HCT116 (cell line): Measurements from ENCODE around the gene PZP. TPM values are rescaled to one million over a fixed set of nuclear protein-coding genes. Genes with fewer than 3 reads are reported as not detected.
"Not testable (repeated sequence)": the region's sequence is repeated elsewhere in the genome, so short reads cannot be mapped to it uniquely, and the experiment has no call there.

ENCODE experiments used
- ATAC-seq: fragments of 200-7000 bp; cut with Tn5 transposase; 2 replicates; pipeline ENCODE4 v1.9.1; 2020; ENCODE audit warnings: mild to moderate bottlenecking, moderate library complexity
- BruUV-seq: library from RNA; stranded (reverse); fragments of 400-500 nt; replicated peaks from 2 replicates; lab custom pipeline; 2021; lab: Mats Ljungman, UMichigan
- CTCF ChIA-PET: fragments of 300-600 bp; sonication (Branson Sonifier 250); formaldehyde crosslinking; loops from one replicate; lab custom pipeline; 2021; ENCODE audit warnings: antibody characterized with exemption; lab: Charles Lee
- POLR2A ChIA-PET: fragments of 300-600, 350-600 bp; sonication (Branson Sonifier 250); formaldehyde crosslinking; loops from one replicate; lab custom pipeline; 2021; ENCODE audit warnings: antibody characterized with exemption; lab: Charles Lee
- RAD21 ChIA-PET, 2 experiments: fragments of 300-600 bp; sonication (Branson Sonifier 250); formaldehyde crosslinking; loops; one replicate each; lab custom pipeline; 2023; ENCODE audit warnings: low total read pairs in 2 of 2; ENCODE audit not compliant: uncharacterized antibody in 2 of 2, unreplicated experiment in 2 of 2, low non-redundant PET in 1 of 2; lab: Charles Lee
- DNase-seq: peaks from one replicate; pipeline ENCODE4 v3.0.0-alpha.2; 2010; ENCODE audit warnings: low read depth, low spot score
- H2AFZ ChIP-seq: fragments of 200-600 bp; shearing (Covaris generic), sonication (generic); 2 replicates; pipeline ENCODE4 v1.6.1; 2017; ENCODE audit warnings: low read depth, mixed run types, mixed read lengths, antibody characterized with exemption, low read length; ENCODE audit not compliant: poor library complexity, severe bottlenecking
- H3K27ac ChIP-seq: 2 replicates; pipeline ENCODE4 v1.5.1; 2012; ENCODE audit warnings: low read depth, low read length
- H3K27me3 ChIP-seq: fragments of 200-600 bp; sonication (generic); 2 replicates; pipeline ENCODE4 v1.6.1; 2016; ENCODE audit warnings: mixed run types, low read length, mixed read lengths; ENCODE audit not compliant: insufficient read depth
- H3K36me3 ChIP-seq, 2 experiments: fragments of 200-500 bp in 1 of 2; fragments of 200-600 bp in 1 of 2; sonication (Bioruptor generic) in 1 of 2; sonication (generic) in 1 of 2; 2 replicates each; pipeline versions ENCODE4 v1.5.1 to v1.6.1; 2014 to 2016; ENCODE audit warnings: low read length in 2 of 2, inconsistent platforms in 1 of 2, mixed read lengths in 1 of 2, mixed run types in 1 of 2; ENCODE audit not compliant: insufficient read depth in 2 of 2, control insufficient read depth in 1 of 2
- H3K4me1 ChIP-seq, 2 experiments: fragments of 200-600 bp in 1 of 2; sonication (generic) in 1 of 2; 2 replicates each; pipeline versions ENCODE4 v1.5.1 to v1.6.1; 2012 to 2017; ENCODE audit warnings: low read length in 2 of 2, inconsistent platforms in 1 of 2, mild to moderate bottlenecking in 1 of 2, mixed read lengths in 1 of 2, mixed run types in 1 of 2, moderate library complexity in 1 of 2; ENCODE audit not compliant: insufficient read depth in 2 of 2, control insufficient read depth in 1 of 2
- H3K4me2 ChIP-seq: fragments of 200-600 bp; sonication (generic); 2 replicates; pipeline ENCODE4 v1.6.1; 2017; ENCODE audit warnings: mixed run types, low read length, mixed read lengths
- H3K4me3 ChIP-seq, 2 experiments: fragments of 200-600 bp in 1 of 2; sonication (generic) in 1 of 2; replicated peaks in 1 of 2; 2 replicates each; pipeline ENCODE4 v1.5.1; 2011 to 2016; ENCODE audit warnings: low read length in 2 of 2, control low read depth in 1 of 2, low read depth in 1 of 2, mild to moderate bottlenecking in 1 of 2, mixed read lengths in 1 of 2, mixed run types in 1 of 2
- H3K79me2 ChIP-seq: fragments of 200-600 bp; sonication (generic); 2 replicates; pipeline ENCODE4 v1.6.1; 2017; ENCODE audit warnings: mild to moderate bottlenecking, mixed run types, low read length, moderate library complexity, mixed read lengths; ENCODE audit not compliant: insufficient read depth
- H3K9ac ChIP-seq: fragments of 200-600 bp; sonication (generic); 2 replicates; pipeline ENCODE4 v1.6.1; 2016; ENCODE audit warnings: low read length, mixed read lengths
- H3K9me2 ChIP-seq: fragments of 200-600 bp; sonication (generic), shearing (Covaris generic); 2 replicates; pipeline ENCODE4 v1.6.1; 2017; ENCODE audit warnings: mixed run types, mild to moderate bottlenecking, moderate library complexity; ENCODE audit not compliant: insufficient read depth
- H3K9me3 ChIP-seq, 2 experiments: fragments of 200-500 bp in 1 of 2; fragments of 200-600 bp in 1 of 2; sonication (Bioruptor generic) in 1 of 2; sonication (generic) in 1 of 2; 2 replicates each; pipeline ENCODE4 v1.6.1; 2014 to 2017; ENCODE audit warnings: low read length in 2 of 2, mixed read lengths in 2 of 2, inconsistent platforms in 1 of 2, low read depth in 1 of 2, mild to moderate bottlenecking in 1 of 2, mixed run types in 1 of 2, moderate library complexity in 1 of 2; ENCODE audit not compliant: control insufficient read depth in 1 of 2, insufficient read depth in 1 of 2
- H4K20me1 ChIP-seq: fragments of 200-600 bp; sonication (generic), shearing (Covaris generic); 2 replicates; pipeline ENCODE4 v1.6.1; 2017; ENCODE audit warnings: mixed run types, mild to moderate bottlenecking, moderate library complexity; ENCODE audit not compliant: insufficient read depth
- ATF3 ChIP-seq: IDR thresholded peaks from 2 replicates; pipeline ENCODE4 v1.6.1; 2012
- CBX3 ChIP-seq: IDR thresholded peaks from 2 replicates; pipeline ENCODE4 v1.6.1; 2012; ENCODE audit warnings: low read depth
- CEBPB ChIP-seq: IDR thresholded peaks from 2 replicates; pipeline ENCODE4 v1.6.1; 2012; ENCODE audit warnings: low read depth
- EGR1 ChIP-seq: IDR thresholded peaks from 2 replicates; pipeline ENCODE4 v1.6.1; 2012; ENCODE audit warnings: low read depth
- ELF1 ChIP-seq: IDR thresholded peaks from 2 replicates; pipeline ENCODE4 v1.6.1; 2012; ENCODE audit warnings: low read depth, borderline replicate concordance
- FOSL1 ChIP-seq: IDR thresholded peaks from 2 replicates; pipeline ENCODE4 v1.6.1; 2012; ENCODE audit warnings: low read depth
- MAX ChIP-seq: IDR thresholded peaks from 2 replicates; pipeline ENCODE4 v1.6.1; 2012
- POLR2A ChIP-seq: IDR thresholded peaks from 2 replicates; pipeline ENCODE4 v1.7.0; 2011; ENCODE audit warnings: borderline replicate concordance; ENCODE audit not compliant: insufficient read depth, insufficient read length; ENCODE audit errors: extremely low read depth
- POLR2AphosphoS5 ChIP-seq: IDR thresholded peaks from 2 replicates; pipeline ENCODE4 v1.6.1; 2011; ENCODE audit warnings: mild to moderate bottlenecking, low read depth, low read length, moderate library complexity
- RAD21 ChIP-seq: IDR thresholded peaks from 2 replicates; pipeline ENCODE4 v1.6.1; 2012; ENCODE audit warnings: low read depth, mild to moderate bottlenecking
- REST ChIP-seq: IDR thresholded peaks from 2 replicates; pipeline ENCODE4 v1.6.1; 2012; ENCODE audit warnings: low read depth
- SIN3A ChIP-seq: IDR thresholded peaks from 2 replicates; pipeline ENCODE4 v1.6.1; 2012; ENCODE audit warnings: low read depth
- SP1 ChIP-seq: IDR thresholded peaks from 2 replicates; pipeline ENCODE4 v1.6.1; 2012; ENCODE audit warnings: low read depth
- TCF7L2 ChIP-seq: IDR thresholded peaks from 2 replicates; pipeline ENCODE4 v1.7.0; 2011; ENCODE audit warnings: borderline replicate concordance, inconsistent platforms; ENCODE audit not compliant: insufficient read depth, insufficient read length; ENCODE audit errors: extremely low read depth
- YY1 ChIP-seq: IDR thresholded peaks from 2 replicates; pipeline ENCODE4 v1.6.1; 2011; ENCODE audit warnings: low read length, low read depth, moderate library complexity, mild to moderate bottlenecking; ENCODE audit not compliant: insufficient replicate concordance; ENCODE audit errors: extremely low read depth
- ZBTB33 ChIP-seq: IDR thresholded peaks from 2 replicates; pipeline ENCODE4 v1.6.1; 2011; ENCODE audit warnings: mild to moderate bottlenecking, low read length, moderate library complexity; ENCODE audit not compliant: insufficient replicate concordance; ENCODE audit errors: extremely low read depth
- ZFX ChIP-seq: fragments of 450-650 bp; IDR thresholded peaks from 2 replicates; pipeline ENCODE4 v1.6.1; 2017
- ZNF274 ChIP-seq: fragments of 200-500 bp; sonication (Bioruptor generic); IDR thresholded peaks from 2 replicates; pipeline ENCODE4 v1.6.1; 2014; ENCODE audit warnings: mild to moderate bottlenecking, low read depth, low read length, inconsistent platforms
- intact Hi-C: fragments of 100-400 bp; cut with micrococcal nuclease; formaldehyde crosslinking; loops from 2 replicates; pipeline ENCODE4 v1.10.0; 2022
- total RNA-seq: library from RNA; stranded (reverse); gene quantifications from one replicate; pipeline ENCODE4 v1.2.1, GENCODE V29; 2021; ENCODE audit not compliant: unreplicated experiment

The PZP gene
- total RNA-seq, 1 experiment from 2014 or later: not detected

- Histone ChIP-seq H4K20me1 (no peaks in the 10 kb centered on the region), H3K27me3 (peaks cover 75% of the 10 kb centered on the region), H3K9me3 (0 out of 4 replicates have a peak, but pooled peaks cover 0 to 3% of the 10 kb centered on the region in 2 experiments), H3K9me2 (no peaks in the 10 kb centered on the region), H3K9ac (no peak overlapping the region), H3K79me2 (no peaks in the 10 kb centered on the region), H2AFZ (no peak overlapping the region), H3K4me2 (no peak overlapping the region), H3K36me3 (no peaks in the 10 kb centered on the region), H3K27ac (no peak overlapping the region), H3K4me1 (no peaks in the 10 kb centered on the region), H3K4me3 (no peak overlapping the region)
- BruUV-seq: no TSS peak
- no peak for TF ChIP-seq ATF3
- no peak for TF ChIP-seq FOSL1
- TF ChIP-seq RAD21: no peak
- no peak for TF ChIP-seq POLR2AphosphoS5
- no peak for TF ChIP-seq TCF7L2
- no peak for TF ChIP-seq REST
- no peak for TF ChIP-seq ELF1
- no peak for TF ChIP-seq CEBPB
- TF ChIP-seq CBX3: no peak
- no peak for TF ChIP-seq SP1
- TF ChIP-seq ZNF274: no peak
- no peak for TF ChIP-seq MAX
- TF ChIP-seq ZBTB33: no peak
- TF ChIP-seq YY1: no peak
- no peak for TF ChIP-seq EGR1
- no peak for TF ChIP-seq SIN3A
- no peak for TF ChIP-seq POLR2A
- TF ChIP-seq ZFX: no peak
- ATAC-seq (no peak), DNase-seq (no peak)
- CTCF ChIA-PET: no interaction called here
- RAD21 ChIA-PET: no interaction called here
- POLR2A ChIA-PET: no interaction called here
- intact Hi-C loops: no loop called here
Measured at GRCh38 chr12:9253464-9253863, 45.3 kb upstream of the PZP start.

GRCh38 chr12:9252791-9253190, 44.6 kb upstream of the PZP start:
- H3K4me2 ChIP-seq, BruUV-seq: not testable (repeated sequence)

More at GRCh38 chr12:9252791-9253190, 44.6 kb upstream of the PZP start:
- intact Hi-C loops, H3K9me2 ChIP-seq, ATAC-seq, H4K20me1 ChIP-seq, RAD21 ChIA-PET, CTCF ChIA-PET, H3K36me3 ChIP-seq, H3K79me2 ChIP-seq, H3K9ac ChIP-seq, H3K27ac ChIP-seq, POLR2A ChIA-PET, H2AFZ ChIP-seq, H3K9me3 ChIP-seq, H3K4me3 ChIP-seq, DNase-seq, H3K4me1 ChIP-seq: not testable (repeated sequence)
- H3K27me3 ChIP-seq: peaks cover 80% of the 10 kb centered on the region
